GM13976 (cell line): Measurements from ENCODE around the gene IVL.

Experiments used
- DNase-seq: peaks from one replicate; pipeline ENCODE4 v3.0.0; 2012; ENCODE audit warnings: low spot score
- CTCF ChIP-seq: IDR thresholded peaks from 2 replicates; pipeline ENCODE4 v1.5.1; 2012; ENCODE audit warnings: borderline replicate concordance, mild to moderate bottlenecking; ENCODE audit not compliant: insufficient read depth; ENCODE audit errors: extremely low read depth, missing control alignments, control extremely low read depth
- in situ Hi-C: fragments of 300-500 bp; cut with MboI; formaldehyde crosslinking; loops from one replicate; pipeline ENCODE4 v1.12.0; 2022; ENCODE audit warnings: low sequenced_read_pairs, mixed read lengths, inconsistent platforms; ENCODE audit not compliant: unreplicated experiment

The IVL gene

GRCh38 chr1:152902636-152903035 is 5.7 kb upstream of the IVL start:
- in situ Hi-C loops, result no loop called here
- TF ChIP-seq CTCF, result no peak
- no peak for DNase-seq

- no peak for TF ChIP-seq CTCF
- DNase-seq, result no peak
- in situ Hi-C loops, result no loop called here
Observed at GRCh38 chr1:152904688-152905440, 3.5 kb upstream of the IVL start.

- TF ChIP-seq CTCF, result no peak
- no peak for DNase-seq
- in situ Hi-C loops, result no loop called here
Observed at GRCh38 chr1:152906023-152906565, 2.3 kb upstream of the IVL start.

GRCh38 chr1:152909206-152909605 is 860 bp downstream of the IVL start:
- DNase-seq, result no peak
- in situ Hi-C loops, result no loop called here
- no peak for TF ChIP-seq CTCF

- in situ Hi-C loops, result no loop called here
- no peak for TF ChIP-seq CTCF
- no peak for DNase-seq
Observed at GRCh38 chr1:152912471-152912870, 4.1 kb downstream of the IVL start.

GRCh38 chr1:152912900-152913299 is 4.6 kb downstream of the IVL start:
- no peak for DNase-seq
- no peak for TF ChIP-seq CTCF
- in situ Hi-C loops, result no loop called here
